A549 (cell line): ENCODE measurements around the gene SRCIN1. TPM values are rescaled to one million over a fixed set of nuclear protein-coding genes. Genes with fewer than 3 reads are reported as not detected.

Source experiments
- ATAC-seq, 2 experiments: fragments of 200-7000 bp in 1 of 2; fragments of >200 bp in 1 of 2; cut with Nextera tagmentation in 1 of 2; cut with Tn5 transposase in 1 of 2; 3 replicates each; pipeline versions ENCODE4 v1.8.0 to v1.9.1; 2018 to 2020; ENCODE audit warnings: mild to moderate bottlenecking in 1 of 2, moderate library complexity in 1 of 2
- CTCF ChIA-PET: fragments of 300-600 bp; sonication (Branson Sonifier 250); formaldehyde crosslinking; extraction: SDS; loops from one replicate; lab custom pipeline; 2021; ENCODE audit warnings: antibody characterized with exemption, inconsistent platforms; lab: Yijun Ruan, JAX
- POLR2A ChIA-PET: fragments of 350-600 bp; formaldehyde crosslinking; extraction: SDS; loops from one replicate; lab custom pipeline; 2021; ENCODE audit warnings: antibody characterized with exemption, inconsistent platforms; lab: Yijun Ruan, JAX
- DNase-seq, 2 experiments: peaks; one replicate each; pipeline versions ENCODE4 v3.0.0 to v3.0.0-alpha.2; 2011 to 2016; ENCODE audit warnings: low read depth in 1 of 2, low spot score in 1 of 2
- FAIRE-seq: peaks from 2 replicates; lab custom pipeline; 2011; peaks lifted over from hg19 to GRCh38; lab: Jason Lieb, UNC
- H3K27ac ChIP-seq, 2 experiments: fragments of >200 bp; sonication (Bioruptor Twin); formaldehyde crosslinking; 3 replicates each; pipeline ENCODE4 v1.5.1; 2016 to 2017
- H3K4me1 ChIP-seq: fragments of >200 bp; sonication (Bioruptor Twin); formaldehyde crosslinking; 3 replicates; pipeline ENCODE4 v1.6.1; 2016
- H3K4me2 ChIP-seq: fragments of >200 bp; sonication (Bioruptor Twin); formaldehyde crosslinking; 3 replicates; pipeline ENCODE4 v1.6.1; 2016
- H3K4me3 ChIP-seq: fragments of >200 bp; sonication (Bioruptor Twin); formaldehyde crosslinking; 3 replicates; pipeline ENCODE4 v1.5.1; 2016
- H3K9me3 ChIP-seq: fragments of >200 bp; sonication (Bioruptor Twin); formaldehyde crosslinking; 3 replicates; pipeline ENCODE4 v1.6.1; 2016
- BHLHE40 ChIP-seq: IDR thresholded peaks from 2 replicates; pipeline ENCODE4 v1.6.1; 2012; ENCODE audit warnings: low read depth, low read length, inconsistent platforms
- CHD2 ChIP-seq: fragments of 150-350 bp; IDR thresholded peaks from 2 replicates; pipeline ENCODE4 v1.6.1; 2014; ENCODE audit warnings: low read length; ENCODE audit not compliant: partially characterized antibody
- E2F6 ChIP-seq: IDR thresholded peaks from 2 replicates; pipeline ENCODE4 v1.6.1; 2012; ENCODE audit warnings: low read depth, borderline replicate concordance
- EHMT2 ChIP-seq: fragments of 200-600 bp; sonication (generic); IDR thresholded peaks from 2 replicates; pipeline ENCODE4 v1.6.1; 2016; ENCODE audit warnings: antibody characterized with exemption, low read depth, mild to moderate bottlenecking, moderate library complexity
- EP300 ChIP-seq, 2 experiments: fragments of >200 bp; sonication (Bioruptor Twin); formaldehyde crosslinking; IDR thresholded peaks; 2 replicates in 1 of 2; 3 replicates in 1 of 2; pipeline ENCODE4 v1.6.1; 2016 to 2017
- ESRRA ChIP-seq: fragments of 150-350 bp; IDR thresholded peaks from 2 replicates; pipeline ENCODE4 v1.6.1; 2014; ENCODE audit warnings: mild to moderate bottlenecking, low read length, borderline replicate concordance
- FOSB ChIP-seq: fragments of 250-450 bp; sonication (Bioruptor Pico); IDR thresholded peaks from 2 replicates; pipeline ENCODE4 v1.5.0; 2020; ENCODE audit warnings: mild to moderate bottlenecking, moderate library complexity
- HMGXB4 ChIP-seq: fragments of 250-450 bp; sonication (Bioruptor Pico); IDR thresholded peaks from 2 replicates; pipeline ENCODE4 v1.5.0; 2021; ENCODE audit warnings: mild to moderate bottlenecking, moderate library complexity, borderline replicate concordance
- HOXA7 ChIP-seq: fragments of 250-450 bp; sonication (Bioruptor Pico); IDR thresholded peaks from 2 replicates; pipeline ENCODE4 v1.5.0; 2020; ENCODE audit warnings: mild to moderate bottlenecking, moderate library complexity
- HOXB13 ChIP-seq: fragments of 250-450 bp; sonication (Bioruptor Pico); IDR thresholded peaks from 2 replicates; pipeline ENCODE4 v1.5.0; 2020; ENCODE audit warnings: low read depth, mild to moderate bottlenecking, moderate library complexity
- JUNB ChIP-seq: fragments of >200 bp; sonication (Bioruptor Twin); formaldehyde crosslinking; IDR thresholded peaks from 2 replicates; pipeline ENCODE4 v1.6.1; 2016
- KDM1A ChIP-seq: fragments of 200-600 bp; sonication (generic); IDR thresholded peaks from 2 replicates; pipeline ENCODE4 v1.6.1; 2016; ENCODE audit warnings: low read depth, mild to moderate bottlenecking
- KDM5A ChIP-seq: fragments of 200-600 bp; sonication (generic); IDR thresholded peaks from 2 replicates; pipeline ENCODE4 v1.6.1; 2016; ENCODE audit warnings: antibody characterized with exemption, mild to moderate bottlenecking
- MAFK ChIP-seq: fragments of 450-650 bp; IDR thresholded peaks from 2 replicates; pipeline ENCODE4 v1.6.1; 2014; ENCODE audit not compliant: partially characterized antibody
- MAZ ChIP-seq: fragments of 150-350 bp; IDR thresholded peaks from 2 replicates; pipeline ENCODE4 v1.6.1; 2014; ENCODE audit warnings: antibody characterized with exemption, low read depth, low read length, borderline replicate concordance
- NFE2L2 ChIP-seq: fragments of 150-350 bp; conservative IDR thresholded peaks from 2 replicates; pipeline ENCODE4 v1.6.1; 2014; ENCODE audit warnings: low read length
- NR3C1 ChIP-seq: fragments of >200 bp; sonication (Bioruptor Twin); formaldehyde crosslinking; IDR thresholded peaks from 3 replicates; pipeline ENCODE4 v1.6.1; 2017
- POLR2A ChIP-seq: IDR thresholded peaks from 2 replicates; pipeline ENCODE4 v1.6.1; 2012; ENCODE audit warnings: mild to moderate bottlenecking, low read length
- SREBF2 ChIP-seq: fragments of 450-650 bp; IDR thresholded peaks from 2 replicates; pipeline ENCODE4 v1.6.1; 2014; ENCODE audit warnings: mild to moderate bottlenecking, moderate library complexity
- ZFP36 ChIP-seq: fragments of 450-650 bp; IDR thresholded peaks from 2 replicates; pipeline ENCODE4 v1.6.1; 2014; ENCODE audit warnings: borderline replicate concordance; ENCODE audit not compliant: partially characterized antibody
- ZNF302 ChIP-seq: fragments of 250-450 bp; sonication (Bioruptor Pico); IDR thresholded peaks from 2 replicates; pipeline ENCODE4 v1.9.0; 2021; ENCODE audit warnings: inconsistent platforms, mild to moderate bottlenecking, moderate library complexity
- WGBS: methylation state at CpG from one replicate; pipeline ENCODE4 v1.1.6; 2017; ENCODE audit errors: missing lambda C conversion rate; 5-methylcytosine and 5-hydroxymethylcytosine counted together
- polyA plus RNA-seq, 4 experiments: library from polyadenylated mRNA; depleted of rRNA in 3 of 4; stranded (reverse); fragments of >200 nt; fragmentation: RNase III in 1 of 4; extraction: RNeasy Plus Mini Kit Qiagen cat#74134 plus additional on column Dnase treatment in 1 of 4; gene quantifications; 2 replicates in 3 of 4; 3 replicates in 1 of 4; pipeline ENCODE4 v1.2.3, GENCODE V29; 2011 to 2017

The SRCIN1 gene
- polyA plus RNA-seq, 2 of the 4 experiments (the other 2 are of a cell fraction): 1.4 to 2.1 TPM

- CTCF ChIA-PET: interaction anchor here (0.6 to 4.5 kb wide), 5 partner anchors 10 to 136 kb away, joined by 3 to 30 read pairs (median 3); no protein-coding TSS in a partner anchor
- H3K4me3 ChIP-seq: no peak overlapping the region
- no peaks in the 10 kb centered on the region for H3K9me3 ChIP-seq
- ATAC-seq (no peak), DNase-seq (no peak)
- peaks cover 11% of the 10 kb centered on the region for H3K4me1 ChIP-seq
- 61% methylated on average over 6 of the region's 6 CpGs for WGBS
- POLR2A ChIA-PET: no interaction called here
- no peak overlapping the region for H3K27ac ChIP-seq
- TF ChIP-seq KDM1A: no peak
- TF ChIP-seq, all 56 proteins: peak for 0
- no peak overlapping the region for H3K4me2 ChIP-seq
- FAIRE-seq: no peak
Measured at GRCh38 chr17:38568274-38568673, 37.5 kb downstream of the SRCIN1 start.

GRCh38 chr17:38567350-38567749 is 38.4 kb downstream of the SRCIN1 start:
- FAIRE-seq: no peak
- no peak for ATAC-seq
- Histone ChIP-seq H3K4me2 (no peak overlapping the region), H3K4me1 (peaks cover 6% of the 10 kb centered on the region; the same call in 2 of the 3 replicates), H3K4me3 (no peak overlapping the region), H3K9me3 (no peaks in the 10 kb centered on the region), H3K27ac (no peak overlapping the region)
- ChIA-PET POLR2A (no interaction called here), CTCF (interaction anchor here (1.1 to 28.4 kb wide), 6 partner anchors 9 to 168 kb away, joined by 3 to 948 read pairs (median 17); partner anchors contain the start of gene SRCIN1)
- no peak for TF ChIP-seq SREBF2
- no peak for TF ChIP-seq EHMT2
- no peak for TF ChIP-seq NFE2L2
- no peak for TF ChIP-seq E2F6
- no peak for TF ChIP-seq HOXA7 (CRISPR knock-in tag)
- TF ChIP-seq ZFP36: no peak
- TF ChIP-seq NR3C1: no peak
- TF ChIP-seq MAFK: no peak
- TF ChIP-seq ZNF302 (CRISPR knock-in tag): no peak
- TF ChIP-seq BHLHE40: no peak
- TF ChIP-seq ESRRA: no peak
- no peak for TF ChIP-seq HMGXB4 (CRISPR knock-in tag)
- TF ChIP-seq POLR2A: no peak
- no peak for DNase-seq
- WGBS: 80% methylated on average over 2 of the region's 2 CpGs

GRCh38 chr17:38566666-38567031 is 39.1 kb downstream of the SRCIN1 start:
- H3K9me3 ChIP-seq: no peaks in the 10 kb centered on the region
- DNase-seq (no peak), FAIRE-seq (no peak), ATAC-seq (no peak)
- no peak for TF ChIP-seq FOSB (CRISPR knock-in tag)
- TF ChIP-seq MAZ: no peak
- no peak for TF ChIP-seq EP300 (IDR thresholded peaks at IDR 0.05)
- no peak for TF ChIP-seq KDM5A
- TF ChIP-seq CHD2: no peak
- TF ChIP-seq HOXB13 (CRISPR knock-in tag): no peak
- no peak for TF ChIP-seq JUNB
- no peak for TF ChIP-seq E2F6
- POLR2A ChIA-PET: no interaction called here
- H3K27ac ChIP-seq: no peak overlapping the region
- H3K4me1 ChIP-seq: no peaks in the 10 kb centered on the region; the same call in 2 of the 3 replicates
- no peak overlapping the region for H3K4me3 ChIP-seq
- CTCF ChIA-PET: interaction anchor here (1.1 to 28.4 kb wide), 6 partner anchors 8 to 169 kb away, joined by 3 to 948 read pairs (median 20); partner anchors contain the start of gene SRCIN1
- H3K4me2 ChIP-seq: no peak overlapping the region
- 51% methylated on average over 5 of the region's 5 CpGs for WGBS
